IMR-90 (cell line): ENCODE results near the gene MED6. TPM values are rescaled to one million over a fixed set of nuclear protein-coding genes. Genes with fewer than 3 reads are reported as not detected.

Experiments used
- ATAC-seq: fragments of 200-7000 bp; cut with Tn5 transposase; 2 replicates; pipeline ENCODE4 v1.9.1; 2020; ENCODE audit warnings: low read depth, mild to moderate bottlenecking, moderate library complexity
- BruUV-seq: library from RNA; stranded (reverse); fragments of 400-500 nt; replicated peaks from 2 replicates; lab custom pipeline; 2021; lab: Mats Ljungman, UMichigan
- CTCF ChIA-PET: fragments of 300-600 bp; formaldehyde crosslinking; extraction: SDS; loops from one replicate; lab custom pipeline; 2021; ENCODE audit warnings: antibody characterized with exemption; lab: Yijun Ruan, JAX
- POLR2A ChIA-PET: fragments of 300-600 bp; sonication (Branson Sonifier 250); formaldehyde crosslinking; loops from one replicate; lab custom pipeline; 2022; ENCODE audit warnings: antibody characterized with exemption; ENCODE audit not compliant: unreplicated experiment; lab: Charles Lee
- DNase-seq: peaks from one replicate; pipeline ENCODE4 v3.0.0; 2013
- H2AFZ ChIP-seq: replicated peaks from 2 replicates; pipeline ENCODE3; 2013; ENCODE audit warnings: low read length, mild to moderate bottlenecking; ENCODE audit not compliant: poor library complexity
- H2AK5ac ChIP-seq: 2 replicates; pipeline ENCODE4 v1.6.1; 2013; ENCODE audit warnings: low read depth, low read length, inconsistent platforms
- H2AK9ac ChIP-seq: replicated peaks from 2 replicates; pipeline ENCODE3; 2013; ENCODE audit warnings: mild to moderate bottlenecking, low read depth, low read length, moderate library complexity; ENCODE audit not compliant: poor library complexity
- H2BK120ac ChIP-seq: 2 replicates; pipeline ENCODE4 v1.6.1; 2013; ENCODE audit warnings: low read depth, low read length, inconsistent platforms
- H2BK15ac ChIP-seq: 3 replicates; pipeline ENCODE4 v1.6.1; 2013; ENCODE audit warnings: low read depth, low read length, inconsistent platforms
- H2BK20ac ChIP-seq: 2 replicates; pipeline ENCODE4 v1.6.1; 2013; ENCODE audit warnings: low read depth, mild to moderate bottlenecking, inconsistent platforms, low read length, moderate library complexity
- H2BK5ac ChIP-seq: 2 replicates; pipeline ENCODE4 v1.6.1; 2013; ENCODE audit warnings: mild to moderate bottlenecking, low read depth, low read length, inconsistent platforms; ENCODE audit not compliant: poor library complexity, severe bottlenecking
- H3K14ac ChIP-seq: replicated peaks from 2 replicates; pipeline ENCODE4 v1.6.1; 2013; ENCODE audit warnings: low read depth, low read length, inconsistent platforms
- H3K18ac ChIP-seq: 2 replicates; pipeline ENCODE4 v1.6.1; 2013; ENCODE audit warnings: low read depth, low read length, control low read depth
- H3K23ac ChIP-seq: 2 replicates; pipeline ENCODE4 v1.6.1; 2013; ENCODE audit warnings: low read depth, low read length, inconsistent platforms
- H3K27ac ChIP-seq: 2 replicates; pipeline ENCODE4 v1.5.1; 2013; ENCODE audit warnings: mild to moderate bottlenecking, control low read depth, low read length; ENCODE audit not compliant: insufficient read depth
- H3K27me3 ChIP-seq: 2 replicates; pipeline ENCODE4 v1.6.1; 2013; ENCODE audit warnings: low read length; ENCODE audit not compliant: control insufficient read depth, insufficient read depth
- H3K36me3 ChIP-seq: 2 replicates; pipeline ENCODE4 v1.6.1; 2013; ENCODE audit warnings: low read length, mixed read lengths; ENCODE audit not compliant: control insufficient read depth, insufficient read depth
- H3K4ac ChIP-seq: 2 replicates; pipeline ENCODE4 v1.6.1; 2013; ENCODE audit warnings: low read depth, low read length, inconsistent platforms
- H3K4me1 ChIP-seq: 2 replicates; pipeline ENCODE4 v1.6.1; 2013; ENCODE audit warnings: low read length, mixed read lengths; ENCODE audit not compliant: control insufficient read depth, insufficient read depth
- H3K4me2 ChIP-seq: 2 replicates; pipeline ENCODE4 v1.6.1; 2013; ENCODE audit warnings: low read depth, mild to moderate bottlenecking, control low read depth, low read length, moderate library complexity
- H3K4me3 ChIP-seq: 2 replicates; pipeline ENCODE4 v1.5.1; 2013; ENCODE audit warnings: low read depth, mild to moderate bottlenecking, control low read depth, low read length, moderate library complexity; ENCODE audit not compliant: insufficient read depth
- H3K56ac ChIP-seq: 2 replicates; pipeline ENCODE4 v1.6.1; 2013; ENCODE audit warnings: low read length, inconsistent platforms; ENCODE audit not compliant: insufficient read depth; ENCODE audit errors: extremely low read depth
- H3K79me1 ChIP-seq, 2 experiments: 2 replicates each; pipeline ENCODE4 v1.6.1; 2013; ENCODE audit warnings: low read length in 2 of 2, inconsistent platforms in 1 of 2, low read depth in 1 of 2
- H3K9ac ChIP-seq: 2 replicates; pipeline ENCODE4 v1.6.1; 2013; ENCODE audit warnings: low read depth, low read length, control low read depth
- H3K9me1 ChIP-seq: 2 replicates; pipeline ENCODE4 v1.6.1; 2013; ENCODE audit warnings: low read length, inconsistent platforms; ENCODE audit not compliant: insufficient read depth
- H3K9me3 ChIP-seq: 2 replicates; pipeline ENCODE4 v1.6.1; 2013; ENCODE audit warnings: low read length; ENCODE audit not compliant: control insufficient read depth, insufficient read depth
- H4K20me1 ChIP-seq: 2 replicates; pipeline ENCODE4 v1.6.1; 2013; ENCODE audit warnings: low read length, inconsistent platforms; ENCODE audit not compliant: insufficient read depth
- H4K5ac ChIP-seq: 2 replicates; pipeline ENCODE4 v1.6.1; 2013; ENCODE audit warnings: mild to moderate bottlenecking, low read depth, low read length, control low read depth
- H4K8ac ChIP-seq, 2 experiments: 2 replicates each; pipeline ENCODE4 v1.6.1; 2013; ENCODE audit warnings: low read depth in 2 of 2, low read length in 2 of 2, control low read depth in 1 of 2, inconsistent platforms in 1 of 2
- H4K91ac ChIP-seq: 2 replicates; pipeline ENCODE4 v1.6.1; 2013; ENCODE audit warnings: low read depth, low read length, inconsistent platforms; ENCODE audit not compliant: insufficient read depth
- NFE2L2 ChIP-seq: fragments of 150-350 bp; IDR thresholded peaks from 2 replicates; pipeline ENCODE4 v1.6.1; 2016; ENCODE audit warnings: low read depth, mild to moderate bottlenecking, low read length
- POLR2A ChIP-seq: IDR thresholded peaks from 2 replicates; pipeline ENCODE4 v1.6.1; 2012; ENCODE audit warnings: mild to moderate bottlenecking, low read depth, low read length
- RAD21 ChIP-seq: IDR thresholded peaks from 2 replicates; pipeline ENCODE4 v1.6.1; 2012; ENCODE audit warnings: low read length, improper control_type of control experiment
- WGBS, 2 experiments: methylation state at CpG; one replicate each; pipeline versions ENCODE4 v1.1.5 to v1.1.7; 2013; ENCODE audit warnings: missing lambda C conversion rate in 2 of 2; ENCODE audit not compliant: insufficient read length in 1 of 2; ENCODE audit errors: extremely low coverage in 2 of 2; 5-methylcytosine and 5-hydroxymethylcytosine counted together
- dilution Hi-C: fragments of 300-500 bp; cut with HindIII; formaldehyde crosslinking; loops from one replicate; pipeline ENCODE4 v1.14.3; 2018; ENCODE audit warnings: low sequenced_read_pairs; ENCODE audit not compliant: unreplicated experiment
- in situ Hi-C: fragments of 300-500 bp; cut with MboI; formaldehyde crosslinking; loops from 3 replicates; pipeline ENCODE4 v1.14.3; 2019; ENCODE audit warnings: low sequenced_read_pairs, inconsistent platforms, mixed read lengths
- intact Hi-C: fragments of 100-400 bp; cut with micrococcal nuclease; formaldehyde crosslinking; loops from 2 replicates; pipeline ENCODE4 v1.10.0; 2022
- polyA plus RNA-seq, 3 experiments: library from polyadenylated mRNA; depleted of rRNA; stranded (reverse); fragments of >200 nt; gene quantifications; 2 replicates each; pipeline ENCODE4 v1.2.3, GENCODE V29; 2012; ENCODE audit warnings: low replicate concordance in 1 of 3
- total RNA-seq: library from RNA; depleted of rRNA; stranded (reverse); fragments of >200 nt; gene quantifications from 2 replicates; pipeline ENCODE4 v1.2.3, GENCODE V29; 2012
- TF ChIP-seq, protein P1 (sequence below): conservative IDR thresholded peaks from 2 replicates; pipeline ENCODE4 v1.5.1; 2012; ENCODE audit warnings: mild to moderate bottlenecking, low read depth, low read length, improper control_type of control experiment

The MED6 gene
- total and polyA plus RNA-seq, 2 of the 4 experiments (the other 2 are of a cell fraction): 24.3 to 31.5 TPM

DNA sequence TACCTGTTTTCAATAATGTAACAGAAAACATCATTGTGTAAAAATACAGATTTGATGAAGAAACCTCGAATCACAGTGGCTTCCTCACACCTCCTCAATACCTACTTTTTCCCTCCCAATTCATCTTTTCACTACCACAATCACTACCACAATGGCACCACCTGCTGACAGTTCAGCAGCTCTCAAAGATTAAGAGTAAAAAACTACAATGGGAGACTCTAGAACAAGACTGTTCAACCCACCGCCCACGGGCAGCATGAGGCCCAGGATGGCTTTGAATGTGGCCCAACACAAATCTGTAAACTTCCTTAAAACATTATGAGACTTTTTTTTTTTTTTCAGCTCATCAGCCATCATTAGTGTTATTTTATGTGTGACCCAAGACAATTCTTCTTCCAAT, 15.2 kb downstream of the MED6 start:
- H3K56ac ChIP-seq: no peak overlapping the region
- H3K4me2 ChIP-seq: no peak overlapping the region
- no TSS peak for BruUV-seq
- no peaks in the 10 kb centered on the region for H3K27me3 ChIP-seq
- no peaks in the 10 kb centered on the region for H3K9me3 ChIP-seq
- in situ Hi-C loops (no loop called here), dilution Hi-C loops (no loop called here), intact Hi-C loops (no loop called here)
- H4K5ac ChIP-seq: no peak overlapping the region
- no peak overlapping the region for H3K4ac ChIP-seq
- H4K91ac ChIP-seq: no peak overlapping the region
- no peak overlapping the region for H2BK15ac ChIP-seq
- no peak overlapping the region for H2BK120ac ChIP-seq
- peaks cover 9% of the 10 kb centered on the region for H3K36me3 ChIP-seq
- no peaks in the 10 kb centered on the region; a peak in 2 of 4 replicates for H3K79me1 ChIP-seq
- no peak overlapping the region for H3K4me3 ChIP-seq
- DNase-seq (peak; percentile 7), ATAC-seq (no peak)
- no peak overlapping the region for H3K18ac ChIP-seq
- no peak overlapping the region for H3K23ac ChIP-seq
- no peak overlapping the region for H3K9ac ChIP-seq
- no peak overlapping the region for H2BK20ac ChIP-seq
- no peak overlapping the region for H3K27ac ChIP-seq
- H2AK5ac ChIP-seq: no peak overlapping the region
- no peaks in the 10 kb centered on the region for H4K20me1 ChIP-seq
- POLR2A ChIA-PET: no interaction called here
- H2AK9ac ChIP-seq: no peak overlapping the region
- no CpG with 5 or more reads among the region's 3 CpGs for WGBS, 2 experiments
- CTCF ChIA-PET: interaction anchor here (0.9 kb wide), 1 partner anchor 183 kb away, joined by 3 read pairs; no protein-coding TSS in a partner anchor
- H2BK5ac ChIP-seq: no peak overlapping the region
- H3K14ac ChIP-seq: no peak overlapping the region
- H4K8ac ChIP-seq: no peak overlapping the region
- H3K4me1 ChIP-seq: no peaks in the 10 kb centered on the region
- no peak for TF ChIP-seq POLR2A
- TF ChIP-seq, protein P1, sequence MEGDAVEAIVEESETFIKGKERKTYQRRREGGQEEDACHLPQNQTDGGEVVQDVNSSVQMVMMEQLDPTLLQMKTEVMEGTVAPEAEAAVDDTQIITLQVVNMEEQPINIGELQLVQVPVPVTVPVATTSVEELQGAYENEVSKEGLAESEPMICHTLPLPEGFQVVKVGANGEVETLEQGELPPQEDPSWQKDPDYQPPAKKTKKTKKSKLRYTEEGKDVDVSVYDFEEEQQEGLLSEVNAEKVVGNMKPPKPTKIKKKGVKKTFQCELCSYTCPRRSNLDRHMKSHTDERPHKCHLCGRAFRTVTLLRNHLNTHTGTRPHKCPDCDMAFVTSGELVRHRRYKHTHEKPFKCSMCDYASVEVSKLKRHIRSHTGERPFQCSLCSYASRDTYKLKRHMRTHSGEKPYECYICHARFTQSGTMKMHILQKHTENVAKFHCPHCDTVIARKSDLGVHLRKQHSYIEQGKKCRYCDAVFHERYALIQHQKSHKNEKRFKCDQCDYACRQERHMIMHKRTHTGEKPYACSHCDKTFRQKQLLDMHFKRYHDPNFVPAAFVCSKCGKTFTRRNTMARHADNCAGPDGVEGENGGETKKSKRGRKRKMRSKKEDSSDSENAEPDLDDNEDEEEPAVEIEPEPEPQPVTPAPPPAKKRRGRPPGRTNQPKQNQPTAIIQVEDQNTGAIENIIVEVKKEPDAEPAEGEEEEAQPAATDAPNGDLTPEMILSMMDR: peak; percentile 23; the same call in 1 of the 2 replicates
- peak; percentile 18; the same call in 1 of the 2 replicates for TF ChIP-seq RAD21
- no peak for TF ChIP-seq NFE2L2
- H2AFZ ChIP-seq: no peak overlapping the region
- no peaks in the 10 kb centered on the region for H3K9me1 ChIP-seq
